LNCaP clone FGC (cell line): Measurements from ENCODE around the gene NSUN6.
A peak's percentile ranks its signal among the peaks of the same experiment; 100 is the strongest.

Source experiments
- DNase-seq: peaks from one replicate; pipeline ENCODE4 v3.0.0-alpha.2; 2011; ENCODE audit warnings: low read depth
- H3K4me3 ChIP-seq: 2 replicates; pipeline ENCODE4 v1.5.1; 2011; ENCODE audit warnings: mild to moderate bottlenecking, low read depth, low read length, control low read depth
- TF ChIP-seq, protein P1 (sequence below): IDR thresholded peaks from 2 replicates; pipeline ENCODE4 v1.5.1; 2012; ENCODE audit warnings: mild to moderate bottlenecking; ENCODE audit not compliant: control insufficient read depth, insufficient read depth; ENCODE audit errors: extremely low read depth

NSUN6 gene

DNA sequence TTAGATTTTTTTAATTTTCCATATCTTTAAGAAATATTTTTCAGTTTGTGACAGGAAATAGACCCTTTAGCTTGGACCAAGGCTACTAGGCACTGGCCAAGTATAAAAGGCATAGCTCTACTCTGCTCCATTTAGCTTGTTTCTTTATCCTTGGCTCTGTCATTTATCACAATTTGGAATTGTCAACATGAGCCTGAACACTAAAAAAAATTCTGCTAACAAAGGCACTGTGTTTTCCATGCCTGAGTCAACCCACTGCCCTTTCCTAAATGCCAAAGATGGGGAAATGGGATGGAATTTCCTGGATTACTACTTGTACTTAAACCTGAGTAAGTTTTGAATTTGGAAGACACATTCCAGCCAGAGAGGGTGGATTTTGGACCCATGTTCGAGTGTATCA is 128.4 kb downstream of the NSUN6 start:
- TF ChIP-seq, protein P1, sequence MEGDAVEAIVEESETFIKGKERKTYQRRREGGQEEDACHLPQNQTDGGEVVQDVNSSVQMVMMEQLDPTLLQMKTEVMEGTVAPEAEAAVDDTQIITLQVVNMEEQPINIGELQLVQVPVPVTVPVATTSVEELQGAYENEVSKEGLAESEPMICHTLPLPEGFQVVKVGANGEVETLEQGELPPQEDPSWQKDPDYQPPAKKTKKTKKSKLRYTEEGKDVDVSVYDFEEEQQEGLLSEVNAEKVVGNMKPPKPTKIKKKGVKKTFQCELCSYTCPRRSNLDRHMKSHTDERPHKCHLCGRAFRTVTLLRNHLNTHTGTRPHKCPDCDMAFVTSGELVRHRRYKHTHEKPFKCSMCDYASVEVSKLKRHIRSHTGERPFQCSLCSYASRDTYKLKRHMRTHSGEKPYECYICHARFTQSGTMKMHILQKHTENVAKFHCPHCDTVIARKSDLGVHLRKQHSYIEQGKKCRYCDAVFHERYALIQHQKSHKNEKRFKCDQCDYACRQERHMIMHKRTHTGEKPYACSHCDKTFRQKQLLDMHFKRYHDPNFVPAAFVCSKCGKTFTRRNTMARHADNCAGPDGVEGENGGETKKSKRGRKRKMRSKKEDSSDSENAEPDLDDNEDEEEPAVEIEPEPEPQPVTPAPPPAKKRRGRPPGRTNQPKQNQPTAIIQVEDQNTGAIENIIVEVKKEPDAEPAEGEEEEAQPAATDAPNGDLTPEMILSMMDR, result no peak
- no peak for DNase-seq
- no peak overlapping the region for H3K4me3 ChIP-seq

DNA sequence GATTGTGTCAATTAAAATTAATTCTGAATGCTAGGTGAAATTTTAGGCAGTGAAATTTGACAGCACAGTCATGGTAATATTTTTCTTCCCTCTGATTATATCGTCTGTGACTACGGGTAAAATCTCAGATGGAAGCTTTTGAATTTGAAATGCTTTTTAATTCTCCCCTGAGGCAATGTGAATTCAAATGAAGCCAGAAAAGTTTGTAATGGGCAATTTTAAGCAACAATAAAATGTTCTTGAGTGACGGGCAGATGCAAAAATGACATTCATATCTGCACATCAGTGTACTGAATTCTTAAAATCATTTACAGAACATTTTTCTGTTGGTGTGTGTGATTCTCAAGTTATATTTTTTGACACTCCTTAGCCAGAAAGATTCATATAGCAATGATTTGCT is 134.5 kb downstream of the NSUN6 start:
- DNase-seq, result no peak
- TF ChIP-seq, protein P1, result no peak
- H3K4me3 ChIP-seq, result no peak overlapping the region

DNA sequence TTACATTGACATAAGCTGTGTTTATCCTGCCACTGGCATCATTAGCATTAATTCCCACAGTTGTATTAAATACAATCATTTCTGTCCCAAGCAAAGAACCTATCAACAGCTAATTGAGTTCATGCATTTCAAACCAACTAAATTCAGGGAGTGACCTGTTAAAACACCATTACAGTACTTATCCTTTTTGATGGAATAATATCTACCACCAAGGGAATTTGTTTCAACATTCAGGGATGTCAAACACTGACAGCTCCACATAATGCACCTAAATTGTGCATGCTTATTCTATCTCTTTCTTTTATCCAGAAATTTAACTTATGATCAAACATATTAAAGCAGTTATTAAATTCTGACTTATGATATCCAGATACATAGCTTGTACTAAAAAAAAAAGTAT is 136.8 kb downstream of the NSUN6 start:
- no peak for DNase-seq
- TF ChIP-seq, protein P1, result no peak
- H3K4me3 ChIP-seq, result no peak overlapping the region

DNA sequence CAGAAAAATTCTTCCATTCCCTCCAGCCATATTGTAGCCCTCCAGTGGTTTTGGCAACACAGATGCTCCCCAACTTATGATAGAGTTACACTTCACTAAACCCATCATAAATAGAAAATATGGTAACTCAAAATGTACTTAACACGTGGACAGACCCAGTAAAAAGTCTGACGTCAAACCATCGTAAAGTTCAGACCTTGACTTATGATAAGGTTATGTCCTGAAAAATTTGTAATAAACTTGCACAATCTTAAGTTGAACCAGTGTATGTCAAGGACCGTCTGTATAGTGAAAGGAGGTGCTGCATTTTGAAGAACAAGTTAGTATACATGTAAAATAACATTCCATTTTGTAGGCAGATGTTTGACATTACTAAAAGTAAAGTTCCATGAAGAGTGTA is 142.8 kb downstream of the NSUN6 start:
- TF ChIP-seq, protein P1, result no peak
- no peak for DNase-seq
- no peak overlapping the region for H3K4me3 ChIP-seq

DNA sequence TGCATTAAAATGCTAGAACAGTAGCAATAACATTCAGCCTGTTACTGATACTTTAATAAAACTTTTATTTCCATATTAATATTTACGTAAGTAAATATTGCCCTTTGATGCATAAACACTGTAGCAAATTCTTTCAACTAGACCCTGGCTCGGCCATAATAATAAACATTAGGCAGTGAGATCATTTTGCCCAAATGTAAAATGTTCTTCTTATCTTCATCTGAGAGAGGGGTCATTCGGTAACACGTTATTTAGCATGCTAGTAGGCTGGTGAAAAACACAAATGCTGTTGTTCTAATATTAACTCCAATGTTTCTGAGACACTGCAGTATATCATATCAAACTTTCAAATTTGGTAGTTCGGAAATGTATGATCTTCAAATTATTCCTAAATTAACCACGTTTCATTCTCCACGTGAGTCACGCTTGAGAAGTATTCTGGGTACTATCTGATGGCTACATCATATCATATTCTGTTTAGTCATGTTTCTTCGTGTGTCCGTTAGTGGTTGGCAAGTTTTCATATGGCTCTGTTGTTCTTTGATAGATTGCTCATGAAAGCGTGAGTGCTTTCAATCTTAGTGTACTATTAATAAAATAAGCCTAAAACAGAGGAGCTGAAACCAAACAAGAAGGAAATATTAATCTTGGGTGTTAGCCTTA is 145.8 kb downstream of the NSUN6 start:
- DNase-seq, result peak; percentile 17
- TF ChIP-seq, protein P1, result no peak
- no peak overlapping the region for H3K4me3 ChIP-seq

DNA sequence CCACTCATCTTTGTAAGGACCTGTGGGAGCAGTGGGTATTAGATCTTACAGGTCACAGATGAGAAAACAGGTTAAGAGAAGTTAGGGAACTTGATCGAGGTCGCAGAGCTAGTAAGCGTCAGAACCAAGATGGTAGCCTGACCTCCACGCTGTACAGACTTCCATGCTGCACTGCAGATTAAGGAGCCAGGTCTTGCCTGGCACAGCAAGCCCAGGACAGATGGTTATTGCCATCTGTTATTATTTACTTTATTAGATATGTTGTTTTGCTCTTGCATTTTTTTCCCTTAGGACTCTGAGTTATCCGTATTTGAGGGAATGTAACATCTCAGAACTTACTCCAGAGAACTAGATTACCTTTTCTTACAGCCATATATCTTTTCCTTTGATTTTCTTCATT is 147.2 kb downstream of the NSUN6 start:
- TF ChIP-seq, protein P1, result no peak

DNA sequence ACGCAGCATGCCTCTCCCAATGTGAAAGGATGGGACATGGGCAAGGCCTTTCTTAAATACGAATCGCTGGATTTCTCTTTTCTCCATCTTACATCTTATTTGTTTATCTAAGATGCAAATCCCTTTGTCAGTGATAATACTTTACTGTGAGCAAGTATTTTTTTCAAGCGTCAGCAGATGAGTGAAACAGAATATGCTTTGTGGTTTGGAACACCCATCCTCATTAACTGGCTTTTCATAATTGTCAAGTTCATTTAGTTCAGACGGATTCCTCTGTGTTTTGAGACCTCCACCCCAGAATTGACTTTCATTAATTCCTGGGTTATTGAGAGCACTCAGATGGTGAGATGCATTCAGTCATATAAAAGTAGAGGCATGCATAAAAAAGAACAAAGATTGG is 149.8 kb downstream of the NSUN6 start:
- TF ChIP-seq, protein P1, result no peak
- no peak for DNase-seq
- H3K4me3 ChIP-seq, result no peak overlapping the region

More for the DNA sequence above, 147.2 kb downstream of the NSUN6 start:
- no peak for DNase-seq
- H3K4me3 ChIP-seq, result no peak overlapping the region
